IMR-90 (cell line): ENCODE data around the gene RAB11FIP4. TPM values are rescaled to one million over a fixed set of nuclear protein-coding genes. Genes with fewer than 3 reads are reported as not detected.
A peak's percentile ranks its signal among the peaks of the same experiment; 100 is the strongest.

ENCODE experiments used
- ATAC-seq: fragments of 200-7000 bp; cut with Tn5 transposase; 2 replicates; pipeline ENCODE4 v1.9.1; 2020; ENCODE audit warnings: low read depth, mild to moderate bottlenecking, moderate library complexity
- BruUV-seq: library from RNA; stranded (reverse); fragments of 400-500 nt; replicated peaks from 2 replicates; lab custom pipeline; 2021; lab: Mats Ljungman, UMichigan
- CTCF ChIA-PET: fragments of 300-600 bp; formaldehyde crosslinking; extraction: SDS; loops from one replicate; lab custom pipeline; 2021; ENCODE audit warnings: antibody characterized with exemption; lab: Yijun Ruan, JAX
- POLR2A ChIA-PET: fragments of 300-600 bp; sonication (Branson Sonifier 250); formaldehyde crosslinking; loops from one replicate; lab custom pipeline; 2022; ENCODE audit warnings: antibody characterized with exemption; ENCODE audit not compliant: unreplicated experiment; lab: Charles Lee
- DNase-seq: peaks from one replicate; pipeline ENCODE4 v3.0.0; 2013
- H2AFZ ChIP-seq: replicated peaks from 2 replicates; pipeline ENCODE3; 2013; ENCODE audit warnings: low read length, mild to moderate bottlenecking; ENCODE audit not compliant: poor library complexity
- H2AK5ac ChIP-seq: 2 replicates; pipeline ENCODE4 v1.6.1; 2013; ENCODE audit warnings: low read depth, low read length, inconsistent platforms
- H2AK9ac ChIP-seq: replicated peaks from 2 replicates; pipeline ENCODE3; 2013; ENCODE audit warnings: mild to moderate bottlenecking, low read depth, low read length, moderate library complexity; ENCODE audit not compliant: poor library complexity
- H2BK120ac ChIP-seq: 2 replicates; pipeline ENCODE4 v1.6.1; 2013; ENCODE audit warnings: low read depth, low read length, inconsistent platforms
- H2BK15ac ChIP-seq: 3 replicates; pipeline ENCODE4 v1.6.1; 2013; ENCODE audit warnings: low read depth, low read length, inconsistent platforms
- H2BK20ac ChIP-seq: 2 replicates; pipeline ENCODE4 v1.6.1; 2013; ENCODE audit warnings: low read depth, mild to moderate bottlenecking, inconsistent platforms, low read length, moderate library complexity
- H2BK5ac ChIP-seq: 2 replicates; pipeline ENCODE4 v1.6.1; 2013; ENCODE audit warnings: mild to moderate bottlenecking, low read depth, low read length, inconsistent platforms; ENCODE audit not compliant: poor library complexity, severe bottlenecking
- H3K14ac ChIP-seq: replicated peaks from 2 replicates; pipeline ENCODE4 v1.6.1; 2013; ENCODE audit warnings: low read depth, low read length, inconsistent platforms
- H3K18ac ChIP-seq: 2 replicates; pipeline ENCODE4 v1.6.1; 2013; ENCODE audit warnings: low read depth, low read length, control low read depth
- H3K23ac ChIP-seq: 2 replicates; pipeline ENCODE4 v1.6.1; 2013; ENCODE audit warnings: low read depth, low read length, inconsistent platforms
- H3K27ac ChIP-seq: 2 replicates; pipeline ENCODE4 v1.5.1; 2013; ENCODE audit warnings: mild to moderate bottlenecking, control low read depth, low read length; ENCODE audit not compliant: insufficient read depth
- H3K27me3 ChIP-seq: 2 replicates; pipeline ENCODE4 v1.6.1; 2013; ENCODE audit warnings: low read length; ENCODE audit not compliant: control insufficient read depth, insufficient read depth
- H3K36me3 ChIP-seq: 2 replicates; pipeline ENCODE4 v1.6.1; 2013; ENCODE audit warnings: low read length, mixed read lengths; ENCODE audit not compliant: control insufficient read depth, insufficient read depth
- H3K4ac ChIP-seq: 2 replicates; pipeline ENCODE4 v1.6.1; 2013; ENCODE audit warnings: low read depth, low read length, inconsistent platforms
- H3K4me1 ChIP-seq: 2 replicates; pipeline ENCODE4 v1.6.1; 2013; ENCODE audit warnings: low read length, mixed read lengths; ENCODE audit not compliant: control insufficient read depth, insufficient read depth
- H3K4me2 ChIP-seq: 2 replicates; pipeline ENCODE4 v1.6.1; 2013; ENCODE audit warnings: low read depth, mild to moderate bottlenecking, control low read depth, low read length, moderate library complexity
- H3K4me3 ChIP-seq: 2 replicates; pipeline ENCODE4 v1.5.1; 2013; ENCODE audit warnings: low read depth, mild to moderate bottlenecking, control low read depth, low read length, moderate library complexity; ENCODE audit not compliant: insufficient read depth
- H3K56ac ChIP-seq: 2 replicates; pipeline ENCODE4 v1.6.1; 2013; ENCODE audit warnings: low read length, inconsistent platforms; ENCODE audit not compliant: insufficient read depth; ENCODE audit errors: extremely low read depth
- H3K79me1 ChIP-seq, 2 experiments: 2 replicates each; pipeline ENCODE4 v1.6.1; 2013; ENCODE audit warnings: low read length in 2 of 2, inconsistent platforms in 1 of 2, low read depth in 1 of 2
- H3K9ac ChIP-seq: 2 replicates; pipeline ENCODE4 v1.6.1; 2013; ENCODE audit warnings: low read depth, low read length, control low read depth
- H3K9me1 ChIP-seq: 2 replicates; pipeline ENCODE4 v1.6.1; 2013; ENCODE audit warnings: low read length, inconsistent platforms; ENCODE audit not compliant: insufficient read depth
- H3K9me3 ChIP-seq: 2 replicates; pipeline ENCODE4 v1.6.1; 2013; ENCODE audit warnings: low read length; ENCODE audit not compliant: control insufficient read depth, insufficient read depth
- H4K20me1 ChIP-seq: 2 replicates; pipeline ENCODE4 v1.6.1; 2013; ENCODE audit warnings: low read length, inconsistent platforms; ENCODE audit not compliant: insufficient read depth
- H4K5ac ChIP-seq: 2 replicates; pipeline ENCODE4 v1.6.1; 2013; ENCODE audit warnings: mild to moderate bottlenecking, low read depth, low read length, control low read depth
- H4K8ac ChIP-seq, 2 experiments: 2 replicates each; pipeline ENCODE4 v1.6.1; 2013; ENCODE audit warnings: low read depth in 2 of 2, low read length in 2 of 2, control low read depth in 1 of 2, inconsistent platforms in 1 of 2
- H4K91ac ChIP-seq: 2 replicates; pipeline ENCODE4 v1.6.1; 2013; ENCODE audit warnings: low read depth, low read length, inconsistent platforms; ENCODE audit not compliant: insufficient read depth
- BHLHE40 ChIP-seq: fragments of 150-350 bp; IDR thresholded peaks from 2 replicates; pipeline ENCODE4 v1.6.1; 2016; ENCODE audit warnings: mild to moderate bottlenecking, low read depth, low read length
- CEBPB ChIP-seq: IDR thresholded peaks from 2 replicates; pipeline ENCODE4 v1.6.1; 2012; ENCODE audit warnings: low read depth, low read length, improper control_type of control experiment
- CHD1 ChIP-seq: IDR thresholded peaks from 2 replicates; pipeline ENCODE4 v1.6.1; 2012; ENCODE audit warnings: low read depth, low read length, improper control_type of control experiment
- FOS ChIP-seq: fragments of 150-350 bp; IDR thresholded peaks from 2 replicates; pipeline ENCODE4 v1.6.1; 2016; ENCODE audit warnings: low read depth, low read length
- MAFK ChIP-seq: IDR thresholded peaks from 2 replicates; pipeline ENCODE4 v1.6.1; 2012; ENCODE audit warnings: low read depth, low read length, improper control_type of control experiment
- MAZ ChIP-seq: IDR thresholded peaks from 2 replicates; pipeline ENCODE4 v1.6.1; 2012; ENCODE audit warnings: low read depth, mild to moderate bottlenecking, low read length, improper control_type of control experiment, moderate library complexity, borderline replicate concordance
- MXI1 ChIP-seq: IDR thresholded peaks from 2 replicates; pipeline ENCODE4 v1.6.1; 2012; ENCODE audit warnings: low read depth, mild to moderate bottlenecking, low read length, moderate library complexity, borderline replicate concordance
- POLR2A ChIP-seq: IDR thresholded peaks from 2 replicates; pipeline ENCODE4 v1.6.1; 2012; ENCODE audit warnings: mild to moderate bottlenecking, low read depth, low read length
- RAD21 ChIP-seq: IDR thresholded peaks from 2 replicates; pipeline ENCODE4 v1.6.1; 2012; ENCODE audit warnings: low read length, improper control_type of control experiment
- RCOR1 ChIP-seq: IDR thresholded peaks from 2 replicates; pipeline ENCODE4 v1.6.1; 2012; ENCODE audit warnings: mild to moderate bottlenecking, low read length, improper control_type of control experiment; ENCODE audit not compliant: insufficient replicate concordance
- RFX5 ChIP-seq: IDR thresholded peaks from 2 replicates; pipeline ENCODE4 v1.8.0; 2012; ENCODE audit warnings: low read depth, mild to moderate bottlenecking, low read length, moderate library complexity
- SMC3 ChIP-seq: fragments of 150-350 bp; IDR thresholded peaks from 2 replicates; pipeline ENCODE4 v1.6.1; 2016; ENCODE audit warnings: low read depth, mild to moderate bottlenecking, antibody characterized with exemption, low read length, moderate library complexity
- WGBS, 2 experiments: methylation state at CpG; one replicate each; pipeline versions ENCODE4 v1.1.5 to v1.1.7; 2013; ENCODE audit warnings: missing lambda C conversion rate in 2 of 2; ENCODE audit not compliant: insufficient read length in 1 of 2; ENCODE audit errors: extremely low coverage in 2 of 2; 5-methylcytosine and 5-hydroxymethylcytosine counted together
- dilution Hi-C: fragments of 300-500 bp; cut with HindIII; formaldehyde crosslinking; loops from one replicate; pipeline ENCODE4 v1.14.3; 2018; ENCODE audit warnings: low sequenced_read_pairs; ENCODE audit not compliant: unreplicated experiment
- in situ Hi-C: fragments of 300-500 bp; cut with MboI; formaldehyde crosslinking; loops from 3 replicates; pipeline ENCODE4 v1.14.3; 2019; ENCODE audit warnings: low sequenced_read_pairs, inconsistent platforms, mixed read lengths
- intact Hi-C: fragments of 100-400 bp; cut with micrococcal nuclease; formaldehyde crosslinking; loops from 2 replicates; pipeline ENCODE4 v1.10.0; 2022
- polyA plus RNA-seq, 3 experiments: library from polyadenylated mRNA; depleted of rRNA; stranded (reverse); fragments of >200 nt; gene quantifications; 2 replicates each; pipeline ENCODE4 v1.2.3, GENCODE V29; 2012; ENCODE audit warnings: low replicate concordance in 1 of 3
- total RNA-seq: library from RNA; depleted of rRNA; stranded (reverse); fragments of >200 nt; gene quantifications from 2 replicates; pipeline ENCODE4 v1.2.3, GENCODE V29; 2012
- TF ChIP-seq, protein P1 (sequence below): fragments of 150-350 bp; IDR thresholded peaks from 2 replicates; pipeline ENCODE4 v1.6.1; 2017; ENCODE audit warnings: mild to moderate bottlenecking, antibody characterized with exemption, low read length, low read depth
- TF ChIP-seq, protein P2 (sequence below): fragments of 150-350 bp; IDR thresholded peaks from 2 replicates; pipeline ENCODE4 v1.6.1; 2016; ENCODE audit warnings: low read depth, mild to moderate bottlenecking, low read length, moderate library complexity, borderline replicate concordance

RAB11FIP4 gene
- total and polyA plus RNA-seq, 2 of the 4 experiments (the other 2 are of a cell fraction) = 0.68 to 1.1 TPM

DNA sequence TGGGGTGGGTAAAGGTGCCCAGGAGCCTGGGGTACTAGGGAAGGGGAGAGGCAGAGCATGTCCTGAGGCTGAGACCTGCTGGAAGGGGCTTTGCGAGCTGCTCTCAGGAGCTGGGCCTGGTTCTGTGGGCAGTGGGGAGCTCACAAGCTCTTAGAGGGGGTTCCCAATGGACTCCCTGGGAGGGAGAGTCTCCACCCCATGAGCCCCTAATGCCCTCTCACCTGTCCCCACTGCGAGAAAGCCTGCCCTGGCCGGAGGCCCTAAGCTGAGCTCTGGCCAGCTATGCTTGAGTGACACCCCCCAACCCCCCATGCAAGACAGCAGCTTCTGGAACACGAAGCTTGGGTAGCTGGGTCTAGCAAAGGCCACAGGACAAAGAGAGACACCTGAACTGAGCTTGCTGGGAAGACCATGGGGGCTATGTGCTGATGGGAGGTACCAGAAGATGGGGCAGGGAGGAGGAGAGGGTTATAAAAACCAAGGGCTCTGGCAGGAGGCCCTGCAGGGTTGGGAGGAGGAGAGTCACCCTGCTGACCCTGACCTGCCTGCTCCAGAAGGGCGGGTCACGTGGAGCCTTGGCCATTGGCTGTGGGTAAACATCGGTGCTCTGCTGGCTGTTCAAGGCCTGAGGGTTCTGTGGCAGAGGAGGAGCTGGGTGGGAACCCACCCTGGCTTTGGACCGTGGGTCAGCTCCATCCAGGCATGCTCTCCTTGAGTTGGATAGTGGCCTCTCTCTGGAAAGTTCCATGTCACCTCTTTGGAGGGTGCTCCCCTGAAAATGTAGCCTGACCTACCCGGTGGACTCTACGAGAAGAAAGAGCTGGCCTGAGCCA, 106.7 kb downstream of the RAB11FIP4 start (continued):
- TF ChIP-seq MAFK = no peak

DNA sequence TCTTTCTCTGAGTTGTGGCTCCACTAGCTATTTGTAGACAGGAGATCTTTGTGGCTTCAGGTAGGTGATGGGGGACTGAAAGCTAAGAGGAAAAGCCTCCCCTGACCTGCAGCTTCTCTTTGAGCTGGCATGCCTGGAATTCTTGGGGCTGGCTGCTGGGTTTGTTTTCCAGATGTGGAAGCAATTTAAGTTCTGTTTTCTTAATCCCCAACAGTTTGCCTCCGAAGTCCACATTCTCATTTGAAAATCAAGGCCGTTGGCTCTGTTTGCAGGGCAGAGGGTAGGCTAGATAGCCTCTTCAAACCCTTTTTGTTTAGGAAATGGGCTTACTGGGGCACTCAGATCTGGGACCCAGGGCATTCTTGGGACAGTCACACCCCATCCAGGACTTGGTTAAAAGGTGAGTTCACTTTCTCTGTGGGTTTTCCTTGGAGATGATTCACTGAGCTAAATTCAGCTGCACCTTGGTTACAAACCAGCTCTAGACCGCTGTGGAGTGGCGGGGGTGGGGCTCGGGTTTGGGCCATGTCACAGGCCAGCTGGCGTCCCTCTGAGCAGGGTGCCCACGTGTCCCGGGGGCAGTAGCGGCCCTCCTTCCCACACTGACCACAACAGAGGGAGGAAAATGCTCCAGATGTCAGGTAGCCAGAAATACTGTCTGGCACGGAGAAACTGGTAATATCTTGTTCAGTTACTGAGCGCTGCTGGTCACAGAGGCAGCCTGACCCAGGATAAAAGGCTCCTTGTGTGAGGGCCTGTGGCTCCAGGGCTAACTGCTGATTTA, 108.5 kb downstream of the RAB11FIP4 start:
- ATAC-seq (peak; percentile 57), DNase-seq (peak; percentile 22)
- Histone ChIP-seq H2AK5ac (no peak overlapping the region), H2BK5ac (no peak overlapping the region), H3K79me1 (no peaks in the 10 kb centered on the region), H2BK120ac (no peak overlapping the region), H3K9me1 (no peaks in the 10 kb centered on the region; the same call in 1 of the 2 replicates), H3K4me1 (no peaks in the 10 kb centered on the region), H4K8ac (no peak overlapping the region), H3K14ac (no peak overlapping the region), H4K20me1 (no peaks in the 10 kb centered on the region), H3K36me3 (no peaks in the 10 kb centered on the region), H4K5ac (no peak overlapping the region), H3K9me3 (no peaks in the 10 kb centered on the region), H2BK20ac (no peak overlapping the region), H3K4me2 (no peak overlapping the region), H3K27me3 (peaks cover 50% of the 10 kb centered on the region), H3K4me3 (no peak overlapping the region), H3K56ac (no peak overlapping the region), H3K23ac (no peak overlapping the region), H2BK15ac (no peak overlapping the region), H3K18ac (no peak overlapping the region), H3K27ac (no peak overlapping the region), H2AK9ac (no peak overlapping the region), H2AFZ (no peak overlapping the region), H3K9ac (no peak overlapping the region), H3K4ac (no peak overlapping the region), H4K91ac (no peak overlapping the region)
- no CpG with 5 or more reads among the region's 11 CpGs for whole genome bisulfite sequencing, 2 experiments
- in situ Hi-C loops (no loop called here), dilution Hi-C loops (no loop called here), intact Hi-C loops (no loop called here)
- BruUV-seq = no TSS peak
- ChIA-PET POLR2A (no interaction called here), CTCF (no interaction called here)
- TF ChIP-seq SMC3 (no peak), RFX5 (no peak), MXI1 (no peak), RCOR1 (no peak), CEBPB (no peak), CHD1 (no peak), FOS (no peak), BHLHE40 (0 out of 2 replicates have a peak, but pooled peaks have one; percentile 4), RAD21 (no peak), MAZ (0 out of 2 replicates have a peak, but pooled peaks have one; percentile 17), POLR2A (no peak)
- TF ChIP-seq, protein P1, sequence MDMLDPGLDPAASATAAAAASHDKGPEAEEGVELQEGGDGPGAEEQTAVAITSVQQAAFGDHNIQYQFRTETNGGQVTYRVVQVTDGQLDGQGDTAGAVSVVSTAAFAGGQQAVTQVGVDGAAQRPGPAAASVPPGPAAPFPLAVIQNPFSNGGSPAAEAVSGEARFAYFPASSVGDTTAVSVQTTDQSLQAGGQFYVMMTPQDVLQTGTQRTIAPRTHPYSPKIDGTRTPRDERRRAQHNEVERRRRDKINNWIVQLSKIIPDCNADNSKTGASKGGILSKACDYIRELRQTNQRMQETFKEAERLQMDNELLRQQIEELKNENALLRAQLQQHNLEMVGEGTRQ = peak; percentile 60
- TF ChIP-seq, protein P2, sequence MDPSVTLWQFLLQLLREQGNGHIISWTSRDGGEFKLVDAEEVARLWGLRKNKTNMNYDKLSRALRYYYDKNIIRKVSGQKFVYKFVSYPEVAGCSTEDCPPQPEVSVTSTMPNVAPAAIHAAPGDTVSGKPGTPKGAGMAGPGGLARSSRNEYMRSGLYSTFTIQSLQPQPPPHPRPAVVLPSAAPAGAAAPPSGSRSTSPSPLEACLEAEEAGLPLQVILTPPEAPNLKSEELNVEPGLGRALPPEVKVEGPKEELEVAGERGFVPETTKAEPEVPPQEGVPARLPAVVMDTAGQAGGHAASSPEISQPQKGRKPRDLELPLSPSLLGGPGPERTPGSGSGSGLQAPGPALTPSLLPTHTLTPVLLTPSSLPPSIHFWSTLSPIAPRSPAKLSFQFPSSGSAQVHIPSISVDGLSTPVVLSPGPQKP = no peak
